AG04450 (cell line): ENCODE data around the gene CEMP1. TPM values are rescaled to one million over a fixed set of nuclear protein-coding genes. Genes with fewer than 3 reads are reported as not detected.

Experiments used
- CTCF ChIA-PET: fragments of 300-600, 350-600 bp; formaldehyde crosslinking; extraction: SDS; loops from one replicate; lab custom pipeline; 2022; ENCODE audit warnings: antibody characterized with exemption, inconsistent platforms; lab: Charles Lee
- POLR2A ChIA-PET: fragments of 350-600 bp; formaldehyde crosslinking; extraction: SDS; loops from one replicate; lab custom pipeline; 2021; ENCODE audit warnings: antibody characterized with exemption, inconsistent platforms; lab: Yijun Ruan, JAX
- DNase-seq: peaks from one replicate; pipeline ENCODE4 v3.0.0-alpha.2; 2011; ENCODE audit warnings: low read depth, low spot score
- H3K27ac ChIP-seq: one replicate; pipeline ENCODE4 v1.5.1; 2012; ENCODE audit warnings: low read depth, low read length, control low read depth
- H3K27me3 ChIP-seq: one replicate; pipeline ENCODE4 v1.6.0; 2012; ENCODE audit warnings: low read length; ENCODE audit not compliant: control insufficient read depth, insufficient read depth
- H3K4me3 ChIP-seq: 2 replicates; pipeline ENCODE4 v1.5.1; 2011; ENCODE audit warnings: mild to moderate bottlenecking, low read depth, low read length, control low read depth
- H3K9me3 ChIP-seq: 2 replicates; pipeline ENCODE4 v1.5.1; 2012; ENCODE audit warnings: low read length; ENCODE audit not compliant: control insufficient read depth, insufficient read depth
- polyA plus RNA-seq: library from polyadenylated mRNA; depleted of rRNA; stranded (reverse); fragments of >200 nt; gene quantifications from 2 replicates; pipeline ENCODE4 v1.2.3, GENCODE V29; 2011
- TF ChIP-seq, protein P1 (sequence below): IDR thresholded peaks from 2 replicates; pipeline ENCODE4 v1.5.1; 2011; ENCODE audit warnings: low read depth, low read length, control low read depth, inconsistent platforms

Gene CEMP1
- polyA plus RNA-seq, 1 experiment, result not detected

DNA sequence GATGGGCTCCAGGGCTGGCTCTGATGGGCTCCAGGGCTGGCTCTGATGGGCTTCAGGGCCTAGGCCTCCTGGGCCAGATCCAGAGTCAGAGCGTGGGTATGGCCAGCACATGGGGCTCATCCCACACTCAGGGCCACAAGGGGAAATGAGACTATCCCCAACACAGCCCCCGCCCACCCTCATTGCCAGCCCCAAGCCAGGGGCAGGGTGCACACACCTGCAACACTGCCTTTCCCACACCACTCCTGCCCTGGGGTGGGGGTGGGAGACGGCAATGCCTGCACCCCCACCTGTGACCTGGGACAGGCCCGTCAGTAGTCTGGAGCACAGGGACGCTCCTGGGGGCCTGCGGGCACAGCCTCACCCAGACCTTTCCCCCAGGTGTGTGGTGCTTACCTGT is 31.8 kb downstream of the CEMP1 start:
- DNase-seq, result no peak
- no peaks in the 10 kb centered on the region; the same call in 1 of the 2 replicates for H3K9me3 ChIP-seq
- H3K27ac ChIP-seq, result no peak overlapping the region
- CTCF ChIA-PET, result no interaction called here
- no peak overlapping the region for H3K4me3 ChIP-seq
- H3K27me3 ChIP-seq, result no peaks in the 10 kb centered on the region
- POLR2A ChIA-PET, result no interaction called here
- TF ChIP-seq, protein P1, sequence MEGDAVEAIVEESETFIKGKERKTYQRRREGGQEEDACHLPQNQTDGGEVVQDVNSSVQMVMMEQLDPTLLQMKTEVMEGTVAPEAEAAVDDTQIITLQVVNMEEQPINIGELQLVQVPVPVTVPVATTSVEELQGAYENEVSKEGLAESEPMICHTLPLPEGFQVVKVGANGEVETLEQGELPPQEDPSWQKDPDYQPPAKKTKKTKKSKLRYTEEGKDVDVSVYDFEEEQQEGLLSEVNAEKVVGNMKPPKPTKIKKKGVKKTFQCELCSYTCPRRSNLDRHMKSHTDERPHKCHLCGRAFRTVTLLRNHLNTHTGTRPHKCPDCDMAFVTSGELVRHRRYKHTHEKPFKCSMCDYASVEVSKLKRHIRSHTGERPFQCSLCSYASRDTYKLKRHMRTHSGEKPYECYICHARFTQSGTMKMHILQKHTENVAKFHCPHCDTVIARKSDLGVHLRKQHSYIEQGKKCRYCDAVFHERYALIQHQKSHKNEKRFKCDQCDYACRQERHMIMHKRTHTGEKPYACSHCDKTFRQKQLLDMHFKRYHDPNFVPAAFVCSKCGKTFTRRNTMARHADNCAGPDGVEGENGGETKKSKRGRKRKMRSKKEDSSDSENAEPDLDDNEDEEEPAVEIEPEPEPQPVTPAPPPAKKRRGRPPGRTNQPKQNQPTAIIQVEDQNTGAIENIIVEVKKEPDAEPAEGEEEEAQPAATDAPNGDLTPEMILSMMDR, result no peak

DNA sequence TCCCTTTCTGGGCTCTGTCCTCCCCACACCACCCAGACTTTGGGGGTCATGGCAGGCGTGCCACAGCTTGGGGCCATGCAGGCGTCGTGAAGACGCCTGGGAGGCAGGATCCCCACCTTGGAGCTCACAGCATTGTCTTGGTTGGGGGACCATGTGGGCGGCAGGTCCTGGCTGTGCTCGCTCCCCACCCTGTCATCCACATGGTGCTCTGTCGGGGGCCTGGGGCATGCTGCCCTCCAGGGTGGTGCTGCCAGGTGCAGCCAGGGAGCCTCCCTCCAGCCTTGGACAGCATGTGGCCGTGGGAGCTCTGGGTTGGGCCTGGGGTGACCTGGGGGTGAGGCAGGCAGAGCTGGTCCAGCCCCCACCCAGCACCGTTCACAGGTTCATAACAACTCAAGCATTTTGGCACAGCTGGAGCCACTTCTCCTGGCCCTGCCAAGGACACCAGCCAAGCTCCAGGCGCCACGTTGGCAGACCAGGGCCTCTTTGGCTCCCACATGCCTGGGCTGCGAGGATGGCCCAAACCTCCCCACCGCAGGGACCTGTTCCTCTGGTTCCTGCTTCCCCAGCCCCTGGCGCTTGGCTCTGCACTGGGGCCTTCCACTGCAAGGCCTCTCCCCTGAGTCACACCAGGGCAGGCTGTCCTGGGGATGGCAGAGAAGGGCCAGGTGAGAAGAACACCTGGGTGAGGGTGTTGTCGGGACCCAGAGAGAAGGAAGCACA is 32.5 kb downstream of the CEMP1 start:
- no peak for DNase-seq
- no peaks in the 10 kb centered on the region for H3K27me3 ChIP-seq
- POLR2A ChIA-PET, result interaction anchor here (0.9 kb wide), 1 partner anchor 24 kb away, joined by 3 read pairs; the partner anchor contains the start of gene TBC1D24
- no peak overlapping the region for H3K27ac ChIP-seq
- CTCF ChIA-PET, result no interaction called here
- H3K4me3 ChIP-seq, result no peak overlapping the region
- TF ChIP-seq, protein P1, result no peak
- H3K9me3 ChIP-seq, result no peaks in the 10 kb centered on the region; the same call in 1 of the 2 replicates

DNA sequence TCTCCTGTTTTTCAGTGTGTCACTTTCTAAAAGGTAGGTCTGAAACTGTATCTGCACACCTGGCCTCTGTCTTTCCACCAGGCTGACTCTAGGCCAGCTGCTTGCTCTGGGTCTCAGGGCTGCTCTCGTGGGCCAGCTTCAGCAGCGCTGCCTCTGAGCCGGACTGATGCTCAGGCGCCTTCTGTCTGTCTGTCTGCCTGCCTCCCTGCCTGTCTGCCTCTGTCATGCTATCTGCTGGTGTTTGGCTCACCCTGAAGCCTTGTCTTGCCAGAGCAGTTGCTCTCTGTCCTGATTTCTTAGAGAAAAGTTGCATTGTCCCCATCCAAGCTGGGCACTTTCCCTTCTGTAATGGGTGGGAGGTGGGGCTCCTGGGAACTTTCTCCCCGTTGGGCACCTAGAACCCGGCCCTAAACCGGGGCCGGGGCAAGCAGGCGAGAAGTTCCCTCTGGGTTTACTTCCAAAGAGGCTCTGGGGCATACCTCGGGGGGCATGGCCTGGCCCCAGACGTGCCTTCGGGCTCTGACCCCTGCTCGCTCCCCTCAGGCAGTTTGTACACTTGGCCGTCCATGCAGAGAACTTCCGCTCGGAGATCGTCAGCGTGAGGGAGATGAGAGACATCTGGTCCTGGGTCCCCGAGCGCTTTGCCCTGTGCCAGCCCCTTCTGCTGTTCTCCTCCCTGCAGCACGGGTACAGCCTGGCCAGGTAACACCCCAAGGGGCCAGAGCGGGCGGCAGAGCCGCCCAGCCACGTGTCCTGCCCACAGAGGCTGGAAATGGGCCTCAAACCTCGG is 33.3 kb downstream of the CEMP1 start:
- Histone ChIP-seq H3K27ac (no peak overlapping the region), H3K27me3 (no peaks in the 10 kb centered on the region), H3K4me3 (no peak overlapping the region), H3K9me3 (no peaks in the 10 kb centered on the region; the same call in 1 of the 2 replicates)
- TF ChIP-seq, protein P1, result no peak
- ChIA-PET POLR2A (interaction anchor here (0.9 kb wide), 1 partner anchor 23 kb away, joined by 3 read pairs; the partner anchor contains the start of gene TBC1D24), CTCF (no interaction called here)
- no peak for DNase-seq

DNA sequence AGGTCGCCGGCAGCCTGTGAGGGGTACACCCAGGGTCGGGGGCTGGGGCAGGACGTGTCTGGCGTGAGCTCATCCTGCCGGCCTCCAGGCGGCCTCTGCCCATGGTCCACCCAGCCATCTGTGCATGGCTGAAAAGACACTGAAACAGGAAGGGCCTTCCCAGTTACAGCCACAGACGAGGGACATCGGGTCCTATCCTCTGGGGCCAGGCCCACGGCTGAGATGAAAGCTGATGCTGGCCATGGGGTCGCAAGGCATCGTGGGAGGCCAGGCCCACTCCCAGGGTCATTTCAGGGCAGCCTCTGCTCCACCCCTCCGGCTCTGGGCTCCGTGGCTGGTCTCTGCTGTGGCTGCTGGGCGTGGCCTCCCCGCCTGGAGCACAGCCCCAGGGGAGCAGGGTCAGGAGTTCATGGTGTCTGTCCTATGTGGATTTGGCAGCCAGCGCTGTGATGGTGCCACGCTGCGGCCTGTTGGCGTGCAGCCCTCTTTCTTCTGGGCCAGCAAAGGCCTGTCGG is 34.0 kb downstream of the CEMP1 start:
- CTCF ChIA-PET, result no interaction called here
- TF ChIP-seq, protein P1, result no peak
- H3K9me3 ChIP-seq, result no peaks in the 10 kb centered on the region; the same call in 1 of the 2 replicates
- no peaks in the 10 kb centered on the region for H3K27me3 ChIP-seq
- H3K4me3 ChIP-seq, result no peak overlapping the region
- POLR2A ChIA-PET, result no interaction called here
- no peak overlapping the region for H3K27ac ChIP-seq
- DNase-seq, result no peak
